MCF 10A (cell line): ENCODE data around the gene MRPL4. TPM values are rescaled to one million over a fixed set of nuclear protein-coding genes. Genes with fewer than 3 reads are reported as not detected.

Source experiments
- BruUV-seq: library from RNA; stranded (reverse); fragments of 400-500 nt; replicated peaks from 2 replicates; lab custom pipeline; 2021; lab: Mats Ljungman, UMichigan
- CTCF ChIA-PET: fragments of 300-600 bp; sonication (Branson Sonifier 250); formaldehyde crosslinking; extraction: SDS; loops from one replicate; lab custom pipeline; 2021; ENCODE audit warnings: antibody characterized with exemption, inconsistent platforms; lab: Yijun Ruan, JAX
- POLR2A ChIA-PET: fragments of 300-600, 350-650 bp; sonication (Branson Sonifier 250); formaldehyde crosslinking; extraction: SDS; loops from one replicate; lab custom pipeline; 2020; ENCODE audit warnings: antibody characterized with exemption, inconsistent platforms; lab: Yijun Ruan, JAX
- DNase-seq: peaks from one replicate; pipeline ENCODE4 v3.0.0-alpha.2; 2018; ENCODE audit not compliant: unreplicated experiment
- H3K27ac Mint-ChIP-seq: one replicate; pipeline ENCODE4 v1.8.0; 2022; ENCODE audit warnings: mild to moderate bottlenecking, low read depth, mixed read lengths; ENCODE audit not compliant: unreplicated experiment
- H3K27me3 Mint-ChIP-seq: one replicate; pipeline ENCODE4 v1.8.0; 2022; ENCODE audit warnings: mixed read lengths; ENCODE audit not compliant: insufficient read depth, unreplicated experiment
- H3K36me3 Mint-ChIP-seq: one replicate; pipeline ENCODE4 v1.8.0; 2022; ENCODE audit warnings: mild to moderate bottlenecking, moderate library complexity, mixed read lengths; ENCODE audit not compliant: insufficient read depth, unreplicated experiment
- H3K4me1 Mint-ChIP-seq: one replicate; pipeline ENCODE4 v1.8.0; 2022; ENCODE audit warnings: mixed read lengths; ENCODE audit not compliant: insufficient read depth, unreplicated experiment
- H3K4me3 Mint-ChIP-seq: one replicate; pipeline ENCODE4 v1.8.0; 2022; ENCODE audit warnings: mild to moderate bottlenecking, moderate library complexity, mixed read lengths; ENCODE audit not compliant: unreplicated experiment
- H3K9me3 Mint-ChIP-seq: one replicate; pipeline ENCODE4 v1.8.0; 2022; ENCODE audit warnings: mixed read lengths; ENCODE audit not compliant: unreplicated experiment
- intact Hi-C: fragments of 100-400 bp; cut with micrococcal nuclease; formaldehyde crosslinking; loops from 2 replicates; pipeline ENCODE4 v1.14.1; 2022
- total RNA-seq: library from RNA; stranded (reverse); gene quantifications from 2 replicates; pipeline ENCODE4 v1.2.3, GENCODE V29; 2022
- TF ChIP-seq, protein P1 (sequence below): fragments of 200-600 bp; IDR thresholded peaks from one replicate; pipeline ENCODE4 v1.8.0; 2022; ENCODE audit warnings: antibody characterized with exemption, mild to moderate bottlenecking; ENCODE audit not compliant: unreplicated experiment

Gene MRPL4
- total RNA-seq, 1 experiment from 2014 or later, result 120 TPM

DNA sequence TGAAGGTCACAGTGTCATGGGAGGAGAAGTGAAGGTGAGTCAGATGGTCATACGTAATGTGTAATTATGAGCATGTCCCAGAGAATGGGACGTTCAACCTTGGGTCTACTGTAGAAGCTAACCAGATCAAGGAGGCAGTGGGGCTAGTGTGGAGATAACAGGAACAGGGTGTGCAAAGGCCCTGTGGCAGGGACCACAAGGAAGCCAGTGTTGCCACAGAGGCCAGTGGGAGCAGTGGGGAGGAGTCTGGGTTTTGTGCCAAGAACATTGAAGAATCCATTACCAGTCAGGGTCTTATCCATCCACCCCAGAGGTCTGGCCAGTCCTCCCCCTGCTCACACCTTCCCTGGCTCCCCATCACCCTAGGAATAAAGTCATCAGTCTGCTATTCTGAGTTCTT lies 3.3 kb downstream of the MRPL4 start:
- no peak overlapping the region for H3K4me3 Mint-ChIP-seq
- peaks cover 48% of the 10 kb centered on the region for H3K36me3 Mint-ChIP-seq
- H3K9me3 Mint-ChIP-seq, result no peaks in the 10 kb centered on the region
- peaks cover 5% of the 10 kb centered on the region for H3K4me1 Mint-ChIP-seq
- ChIA-PET POLR2A (no interaction called here), CTCF (interaction anchor here (1.3 kb wide), 1 partner anchor 135 kb away, joined by 6 read pairs; no protein-coding TSS in a partner anchor)
- no peaks in the 10 kb centered on the region for H3K27me3 Mint-ChIP-seq
- H3K27ac Mint-ChIP-seq, result no peak overlapping the region
- intact Hi-C loops, result no loop called here
- TF ChIP-seq, protein P1, sequence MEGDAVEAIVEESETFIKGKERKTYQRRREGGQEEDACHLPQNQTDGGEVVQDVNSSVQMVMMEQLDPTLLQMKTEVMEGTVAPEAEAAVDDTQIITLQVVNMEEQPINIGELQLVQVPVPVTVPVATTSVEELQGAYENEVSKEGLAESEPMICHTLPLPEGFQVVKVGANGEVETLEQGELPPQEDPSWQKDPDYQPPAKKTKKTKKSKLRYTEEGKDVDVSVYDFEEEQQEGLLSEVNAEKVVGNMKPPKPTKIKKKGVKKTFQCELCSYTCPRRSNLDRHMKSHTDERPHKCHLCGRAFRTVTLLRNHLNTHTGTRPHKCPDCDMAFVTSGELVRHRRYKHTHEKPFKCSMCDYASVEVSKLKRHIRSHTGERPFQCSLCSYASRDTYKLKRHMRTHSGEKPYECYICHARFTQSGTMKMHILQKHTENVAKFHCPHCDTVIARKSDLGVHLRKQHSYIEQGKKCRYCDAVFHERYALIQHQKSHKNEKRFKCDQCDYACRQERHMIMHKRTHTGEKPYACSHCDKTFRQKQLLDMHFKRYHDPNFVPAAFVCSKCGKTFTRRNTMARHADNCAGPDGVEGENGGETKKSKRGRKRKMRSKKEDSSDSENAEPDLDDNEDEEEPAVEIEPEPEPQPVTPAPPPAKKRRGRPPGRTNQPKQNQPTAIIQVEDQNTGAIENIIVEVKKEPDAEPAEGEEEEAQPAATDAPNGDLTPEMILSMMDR, result no peak
- DNase-seq, result no peak
- BruUV-seq, result no TSS peak

DNA sequence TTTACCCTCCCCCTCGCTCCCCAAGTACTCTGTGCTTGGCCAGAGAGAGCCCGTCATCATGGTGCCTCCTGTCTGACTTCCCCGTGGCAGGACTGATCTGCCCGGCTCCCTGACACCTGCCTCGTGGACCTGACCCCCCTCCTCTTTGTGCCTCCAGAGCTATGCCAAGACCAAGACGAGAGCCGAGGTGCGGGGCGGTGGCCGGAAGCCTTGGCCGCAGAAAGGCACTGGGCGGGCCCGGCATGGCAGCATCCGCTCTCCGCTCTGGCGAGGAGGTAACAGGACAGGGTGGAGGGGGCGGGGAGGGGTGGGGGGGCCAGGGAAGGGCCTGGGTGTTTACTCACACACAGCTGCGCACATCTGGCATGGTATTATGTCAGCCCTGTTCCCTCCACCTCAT lies 4.5 kb downstream of the MRPL4 start:
- BruUV-seq, result no TSS peak

DNA sequence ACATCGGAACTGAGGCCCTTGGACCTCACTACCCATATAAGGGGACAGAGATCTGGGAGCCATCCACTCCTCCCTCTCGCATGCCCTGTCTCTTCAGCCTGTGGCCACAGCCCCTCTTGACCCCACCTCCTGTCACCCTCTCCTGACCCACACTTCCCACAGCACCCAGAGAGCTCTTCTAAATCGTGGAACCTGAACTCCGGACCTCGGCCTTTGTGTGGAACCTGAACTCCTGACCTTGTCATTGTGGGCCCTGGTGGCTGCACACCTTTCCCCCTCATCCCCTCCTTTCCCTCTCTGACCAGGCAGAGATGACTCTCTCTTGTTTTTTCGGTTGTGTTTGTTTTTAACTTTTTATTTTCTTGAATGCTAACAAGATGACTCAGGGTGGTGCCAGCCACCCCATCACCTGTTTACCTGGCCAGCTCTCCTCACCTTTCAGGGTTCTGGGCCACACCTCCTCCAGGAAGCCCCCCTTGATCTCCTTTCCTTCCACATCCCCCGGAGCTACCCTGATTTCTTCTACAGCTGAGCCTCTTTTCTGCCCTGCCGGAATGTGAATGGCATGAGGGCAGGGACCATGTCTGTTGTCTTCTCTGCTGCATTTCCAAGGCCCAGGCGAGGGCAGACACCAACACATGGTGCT lies 5.1 kb downstream of the MRPL4 start:
- intact Hi-C loops, result no loop called here
- no peaks in the 10 kb centered on the region for H3K9me3 Mint-ChIP-seq
- CTCF ChIA-PET, result interaction anchor here (0.6 to 5.0 kb wide), 6 partner anchors 13 to 325 kb away, joined by 3 to 68 read pairs (median 23); partner anchors contain the start of gene ICAM1

More for the DNA sequence above, 4.5 kb downstream of the MRPL4 start:
- TF ChIP-seq, protein P1, result no peak
- Mint-ChIP-seq H3K4me1 (peaks cover 5% of the 10 kb centered on the region), H3K9me3 (no peaks in the 10 kb centered on the region), H3K27ac (no peak overlapping the region), H3K36me3 (peaks cover 48% of the 10 kb centered on the region), H3K4me3 (no peak overlapping the region), H3K27me3 (no peaks in the 10 kb centered on the region)
- POLR2A ChIA-PET, result no interaction called here
- DNase-seq, result no peak
- intact Hi-C loops, result no loop called here
- CTCF ChIA-PET, result interaction anchor here (0.6 to 5.0 kb wide), 3 partner anchors 114 to 225 kb away, joined by 3 to 68 read pairs (median 3); no protein-coding TSS in a partner anchor

More for the DNA sequence above, 5.1 kb downstream of the MRPL4 start:
- H3K27me3 Mint-ChIP-seq, result no peaks in the 10 kb centered on the region
- no peak overlapping the region for H3K4me3 Mint-ChIP-seq
- POLR2A ChIA-PET, result no interaction called here
- no peak for DNase-seq
- BruUV-seq, result no TSS peak
- H3K36me3 Mint-ChIP-seq, result peaks cover 48% of the 10 kb centered on the region
- H3K4me1 Mint-ChIP-seq, result peaks cover 5% of the 10 kb centered on the region
- TF ChIP-seq, protein P1, result no peak
- H3K27ac Mint-ChIP-seq, result no peak overlapping the region
